DOHH2 (cell line): ENCODE measurements around the gene LRP2.

ENCODE experiments used
- H3F3A ChIP-seq: fragments of 200-600 bp; sonication (generic), shearing (Covaris generic); 2 replicates; pipeline ENCODE4 v1.6.0; 2016; ENCODE audit warnings: antibody characterized with exemption, mild to moderate bottlenecking; ENCODE audit not compliant: control insufficient read depth, insufficient read depth
- H3K27ac ChIP-seq: fragments of 200-600 bp; sonication (generic); 2 replicates; pipeline ENCODE4 v1.5.1; 2014; ENCODE audit warnings: low read depth, mild to moderate bottlenecking, low read length, moderate library complexity
- H3K27me3 ChIP-seq: fragments of 200-600 bp; sonication (generic); 2 replicates; pipeline ENCODE4 v1.6.1; 2014; ENCODE audit warnings: mild to moderate bottlenecking, low read length, mixed read lengths; ENCODE audit not compliant: control insufficient read depth
- H3K36me3 ChIP-seq: fragments of 200-600 bp; sonication (generic); 2 replicates; pipeline ENCODE4 v1.6.1; 2014; ENCODE audit warnings: mild to moderate bottlenecking, low read length, moderate library complexity, mixed read lengths; ENCODE audit not compliant: control insufficient read depth
- H3K4me1 ChIP-seq: fragments of 200-600 bp; sonication (generic); 2 replicates; pipeline ENCODE4 v1.6.1; 2014; ENCODE audit warnings: mild to moderate bottlenecking, low read length, mixed read lengths; ENCODE audit not compliant: control insufficient read depth
- H3K4me2 ChIP-seq: fragments of 200-600 bp; sonication (generic); 2 replicates; pipeline ENCODE4 v1.6.0; 2014; ENCODE audit warnings: mild to moderate bottlenecking, low read length, moderate library complexity
- H3K4me3 ChIP-seq: fragments of 200-600 bp; sonication (generic); 2 replicates; pipeline ENCODE4 v1.5.1; 2014; ENCODE audit warnings: mild to moderate bottlenecking, low read length, mixed read lengths
- H3K79me2 ChIP-seq: fragments of 200-600 bp; sonication (generic); 2 replicates; pipeline ENCODE4 v1.6.1; 2014; ENCODE audit warnings: mild to moderate bottlenecking, low read length, mixed read lengths; ENCODE audit not compliant: control insufficient read depth
- H3K9me2 ChIP-seq: fragments of 200-600 bp; sonication (generic); replicated peaks from 2 replicates; pipeline ENCODE4 v1.6.1; 2014; ENCODE audit warnings: mild to moderate bottlenecking, low read length, mixed read lengths; ENCODE audit not compliant: control insufficient read depth
- H3K9me3 ChIP-seq: fragments of 200-600 bp; sonication (generic); 2 replicates; pipeline ENCODE4 v1.6.1; 2014; ENCODE audit warnings: antibody characterized with exemption, low read length, mixed read lengths; ENCODE audit not compliant: control insufficient read depth, insufficient read depth
- H4K20me1 ChIP-seq: fragments of 200-600 bp; sonication (generic); 2 replicates; pipeline ENCODE4 v1.6.0; 2014; ENCODE audit warnings: low read depth, mild to moderate bottlenecking, antibody characterized with exemption, low read length, moderate library complexity; ENCODE audit not compliant: control insufficient read depth, insufficient read depth
- EZH2phosphoT487 ChIP-seq: fragments of 200-600 bp; sonication (generic); IDR thresholded peaks from 2 replicates; pipeline ENCODE4 v1.6.1; 2017; ENCODE audit warnings: borderline replicate concordance, mild to moderate bottlenecking, antibody characterized with exemption, low read length, moderate library complexity, mixed read lengths
- TF ChIP-seq, protein P1 (sequence below): fragments of 200-600 bp; sonication (generic); IDR thresholded peaks from one replicate; pipeline ENCODE4 v1.5.1; 2014; ENCODE audit warnings: antibody characterized with exemption, mild to moderate bottlenecking, low read depth, low read length; ENCODE audit not compliant: poor library complexity, severe bottlenecking

Gene LRP2

DNA sequence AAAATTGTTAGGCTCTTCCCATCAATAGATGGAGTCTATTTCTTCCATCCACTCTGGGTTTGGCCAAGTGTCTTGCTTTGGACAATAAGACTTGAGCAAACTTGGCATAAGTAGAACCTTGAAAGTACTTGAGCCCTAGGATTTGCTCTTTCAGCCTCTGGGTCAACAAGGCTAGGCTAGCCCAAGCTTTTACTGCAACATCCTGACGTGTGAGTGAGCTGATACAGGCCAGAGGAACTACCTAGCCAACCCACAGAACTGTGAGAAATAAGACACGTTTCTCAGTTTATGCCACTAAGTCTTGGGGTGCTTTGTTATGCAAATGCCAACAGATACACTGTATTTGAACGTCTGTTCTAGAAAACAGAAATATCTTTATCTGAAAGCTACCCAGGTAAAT lies 71.9 kb downstream of the LRP2 start:
- no peak overlapping the region for H3K4me2 ChIP-seq
- no peaks in the 10 kb centered on the region for H3K79me2 ChIP-seq
- no peaks in the 10 kb centered on the region for H3K27me3 ChIP-seq
- TF ChIP-seq EZH2phosphoT487, result no peak
- TF ChIP-seq, protein P1, sequence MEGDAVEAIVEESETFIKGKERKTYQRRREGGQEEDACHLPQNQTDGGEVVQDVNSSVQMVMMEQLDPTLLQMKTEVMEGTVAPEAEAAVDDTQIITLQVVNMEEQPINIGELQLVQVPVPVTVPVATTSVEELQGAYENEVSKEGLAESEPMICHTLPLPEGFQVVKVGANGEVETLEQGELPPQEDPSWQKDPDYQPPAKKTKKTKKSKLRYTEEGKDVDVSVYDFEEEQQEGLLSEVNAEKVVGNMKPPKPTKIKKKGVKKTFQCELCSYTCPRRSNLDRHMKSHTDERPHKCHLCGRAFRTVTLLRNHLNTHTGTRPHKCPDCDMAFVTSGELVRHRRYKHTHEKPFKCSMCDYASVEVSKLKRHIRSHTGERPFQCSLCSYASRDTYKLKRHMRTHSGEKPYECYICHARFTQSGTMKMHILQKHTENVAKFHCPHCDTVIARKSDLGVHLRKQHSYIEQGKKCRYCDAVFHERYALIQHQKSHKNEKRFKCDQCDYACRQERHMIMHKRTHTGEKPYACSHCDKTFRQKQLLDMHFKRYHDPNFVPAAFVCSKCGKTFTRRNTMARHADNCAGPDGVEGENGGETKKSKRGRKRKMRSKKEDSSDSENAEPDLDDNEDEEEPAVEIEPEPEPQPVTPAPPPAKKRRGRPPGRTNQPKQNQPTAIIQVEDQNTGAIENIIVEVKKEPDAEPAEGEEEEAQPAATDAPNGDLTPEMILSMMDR, result no peak
- no peaks in the 10 kb centered on the region for H3K9me3 ChIP-seq
- H3K9me2 ChIP-seq, result no peaks in the 10 kb centered on the region
- no peaks in the 10 kb centered on the region for H3K36me3 ChIP-seq
- H3K27ac ChIP-seq, result no peak overlapping the region
- H3F3A ChIP-seq, result no peaks in the 10 kb centered on the region
- no peaks in the 10 kb centered on the region for H3K4me1 ChIP-seq
- H4K20me1 ChIP-seq, result no peaks in the 10 kb centered on the region
- H3K4me3 ChIP-seq, result no peak overlapping the region

DNA sequence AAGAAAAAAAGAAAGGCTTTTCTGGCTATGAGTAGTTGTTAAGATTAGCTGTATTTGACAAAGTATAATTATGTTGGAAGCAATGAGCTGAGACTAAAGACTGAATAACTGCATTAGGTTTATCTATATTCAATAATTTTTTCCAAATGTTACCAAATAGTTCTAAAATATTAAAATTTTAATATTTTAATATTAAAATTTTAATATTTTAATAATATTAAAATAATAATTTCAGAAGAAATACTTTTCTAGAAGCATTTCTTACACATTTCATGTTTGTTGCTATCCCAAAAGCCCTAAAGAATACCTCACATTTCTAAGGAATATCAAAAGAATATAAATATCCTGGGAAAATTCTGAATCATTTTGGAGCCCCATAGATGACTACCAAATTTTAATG lies 74.7 kb downstream of the LRP2 start:
- H3K27ac ChIP-seq, result no peak overlapping the region
- no peak overlapping the region for H3K4me2 ChIP-seq
- TF ChIP-seq, protein P1, result no peak
- TF ChIP-seq EZH2phosphoT487, result no peak
- H4K20me1 ChIP-seq, result no peaks in the 10 kb centered on the region
- no peaks in the 10 kb centered on the region for H3K4me1 ChIP-seq
- no peaks in the 10 kb centered on the region for H3F3A ChIP-seq
- no peaks in the 10 kb centered on the region for H3K36me3 ChIP-seq
- H3K9me3 ChIP-seq, result no peaks in the 10 kb centered on the region
- H3K27me3 ChIP-seq, result no peaks in the 10 kb centered on the region
- H3K79me2 ChIP-seq, result no peaks in the 10 kb centered on the region
- H3K9me2 ChIP-seq, result no peaks in the 10 kb centered on the region
- no peak overlapping the region for H3K4me3 ChIP-seq

DNA sequence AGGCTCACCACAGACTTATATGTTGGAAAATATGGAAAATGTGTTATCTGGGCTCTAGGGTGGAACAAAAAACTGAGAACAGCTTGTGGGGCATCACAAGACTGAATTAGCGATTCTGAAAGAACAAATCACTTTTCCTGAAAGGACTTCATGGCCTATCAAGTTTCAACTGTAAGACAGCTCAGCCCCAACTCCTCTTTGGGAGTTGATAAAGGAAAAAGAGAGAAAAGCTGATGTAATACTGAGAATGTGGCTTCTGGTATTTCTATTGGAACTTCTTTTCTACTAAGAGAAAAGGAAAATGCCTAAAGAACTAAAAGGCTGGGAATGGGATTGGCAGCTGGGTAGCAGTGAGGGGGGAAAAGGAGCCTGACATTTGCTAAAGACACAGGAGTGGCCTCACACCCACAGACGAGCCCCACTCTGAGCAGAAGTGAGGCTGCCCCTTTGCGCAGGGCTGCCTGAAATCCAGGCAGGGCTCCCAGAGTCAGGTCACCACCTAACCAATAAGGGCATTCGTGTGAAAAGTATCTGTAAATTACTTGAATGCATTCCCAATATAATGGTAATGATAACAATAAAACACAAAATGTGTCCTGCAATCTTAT lies 75.6 kb downstream of the LRP2 start:
- no peak overlapping the region for H3K27ac ChIP-seq
- H4K20me1 ChIP-seq, result no peaks in the 10 kb centered on the region
- H3K9me3 ChIP-seq, result no peaks in the 10 kb centered on the region
- H3K79me2 ChIP-seq, result no peaks in the 10 kb centered on the region
- H3K36me3 ChIP-seq, result no peaks in the 10 kb centered on the region
- H3K27me3 ChIP-seq, result no peaks in the 10 kb centered on the region
- H3K4me3 ChIP-seq, result no peak overlapping the region
- no peaks in the 10 kb centered on the region for H3K9me2 ChIP-seq
- H3K4me2 ChIP-seq, result no peak overlapping the region
- TF ChIP-seq EZH2phosphoT487, result no peak
- TF ChIP-seq, protein P1, result no peak
- H3F3A ChIP-seq, result no peaks in the 10 kb centered on the region
- no peaks in the 10 kb centered on the region for H3K4me1 ChIP-seq
